KOPT-K1 (cell line): Measurements from ENCODE around the gene CYP2F1.
"Not testable (repeated sequence)": the region's sequence is repeated elsewhere in the genome, so short reads cannot be mapped to it uniquely, and the experiment has no call there.

Source experiments
- H3K27ac ChIP-seq: fragments of 200-600 bp; sonication (generic); 2 replicates; pipeline ENCODE4 v1.5.1; 2016; ENCODE audit warnings: antibody characterized with exemption, mild to moderate bottlenecking, low read depth, low read length; ENCODE audit not compliant: poor library complexity, severe bottlenecking
- H3K36me3 ChIP-seq: fragments of 200-600 bp; sonication (generic); 2 replicates; pipeline ENCODE4 v1.5.1; 2017; ENCODE audit warnings: antibody characterized with exemption, mild to moderate bottlenecking, low read length, moderate library complexity; ENCODE audit not compliant: insufficient read depth
- H3K9me3 ChIP-seq: fragments of 200-600 bp; sonication (generic); 2 replicates; pipeline ENCODE4 v1.5.1; 2017; ENCODE audit warnings: antibody characterized with exemption, low read length, mild to moderate bottlenecking; ENCODE audit not compliant: insufficient read depth, poor library complexity, severe bottlenecking

The CYP2F1 gene, protein sequence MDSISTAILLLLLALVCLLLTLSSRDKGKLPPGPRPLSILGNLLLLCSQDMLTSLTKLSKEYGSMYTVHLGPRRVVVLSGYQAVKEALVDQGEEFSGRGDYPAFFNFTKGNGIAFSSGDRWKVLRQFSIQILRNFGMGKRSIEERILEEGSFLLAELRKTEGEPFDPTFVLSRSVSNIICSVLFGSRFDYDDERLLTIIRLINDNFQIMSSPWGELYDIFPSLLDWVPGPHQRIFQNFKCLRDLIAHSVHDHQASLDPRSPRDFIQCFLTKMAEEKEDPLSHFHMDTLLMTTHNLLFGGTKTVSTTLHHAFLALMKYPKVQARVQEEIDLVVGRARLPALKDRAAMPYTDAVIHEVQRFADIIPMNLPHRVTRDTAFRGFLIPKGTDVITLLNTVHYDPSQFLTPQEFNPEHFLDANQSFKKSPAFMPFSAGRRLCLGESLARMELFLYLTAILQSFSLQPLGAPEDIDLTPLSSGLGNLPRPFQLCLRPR

DNA sequence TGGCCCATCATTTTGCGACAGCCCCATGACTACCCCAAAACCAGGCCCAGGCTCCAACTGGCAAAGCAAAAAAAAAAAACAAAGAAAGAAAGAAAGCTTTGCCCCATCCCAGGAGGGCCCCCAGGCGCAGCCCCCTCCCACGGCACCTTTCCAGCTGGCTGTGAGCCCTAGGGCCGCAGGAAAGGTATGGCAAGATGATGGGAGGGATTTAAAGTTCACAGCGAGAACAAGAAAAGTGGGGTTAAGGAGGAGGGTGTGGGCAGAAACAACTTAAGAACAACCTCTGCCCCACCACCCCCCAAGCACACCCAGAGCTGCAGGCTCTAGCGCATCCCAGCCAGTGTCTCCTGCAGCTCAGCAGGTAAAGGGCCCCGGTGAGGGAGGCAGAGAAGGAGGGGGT, at the start of gene CYP2F1:
Gene CYP2F1 (plus strand): TSS at position 301 of the 400 bp plus-strand sequence. CDS start 1,757 bp downstream, outside the sequence.
- Histone ChIP-seq H3K9me3 (no peaks in the 10 kb centered on the region), H3K36me3 (no peaks in the 10 kb centered on the region), H3K27ac (no peak within 1 kb of the TSS)

GRCh38 chr19:41064974-41065569, 49.2 kb upstream of the CYP2F1 start:
- Histone ChIP-seq H3K36me3 (no peaks in the 10 kb centered on the region), H3K27ac (no peak overlapping the region), H3K9me3 (no peaks in the 10 kb centered on the region)

- Histone ChIP-seq H3K36me3 (no peaks in the 10 kb centered on the region), H3K27ac (no peak overlapping the region), H3K9me3 (no peaks in the 10 kb centered on the region)
These were observed 37.9 kb upstream of the CYP2F1 start for GRCh38 chr19:41076286-41076685.

- Histone ChIP-seq H3K27ac (no peak overlapping the region), H3K36me3 (no peaks in the 10 kb centered on the region), H3K9me3 (no peaks in the 10 kb centered on the region)
These were observed 30.7 kb upstream of the CYP2F1 start for GRCh38 chr19:41083516-41083915.

DNA sequence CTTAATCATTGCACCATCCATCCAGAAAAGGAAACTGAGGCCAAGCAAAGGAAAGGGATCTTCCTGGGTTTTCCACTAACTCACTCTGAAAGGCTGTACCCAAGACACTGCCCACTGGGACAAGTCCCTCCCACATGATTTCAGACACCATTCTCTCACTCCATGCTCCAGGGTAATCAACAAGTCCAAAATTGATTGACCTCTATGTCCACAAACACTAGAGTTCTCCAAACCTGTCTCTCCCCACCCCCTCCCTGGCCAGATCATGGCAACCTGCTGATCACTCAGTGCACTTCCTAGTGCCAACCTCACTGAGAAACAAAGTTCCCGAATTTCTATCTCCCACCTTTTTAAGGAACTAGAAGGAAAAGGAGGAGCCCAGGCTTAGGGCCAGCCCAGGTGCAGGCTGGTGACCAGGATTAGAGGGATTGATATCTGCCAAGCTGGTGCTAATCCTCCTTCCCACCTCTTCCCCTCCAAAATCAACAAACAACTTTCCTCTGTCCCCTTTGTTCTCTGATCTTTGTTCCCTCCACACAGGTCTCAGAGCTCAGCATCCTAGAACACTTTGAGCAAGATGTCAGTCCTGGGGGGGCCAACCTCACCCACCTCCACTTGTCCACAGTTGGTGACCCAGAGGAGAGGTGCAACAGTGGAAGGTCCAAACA, 28.4 kb upstream of the CYP2F1 start:
- Histone ChIP-seq H3K9me3 (no peaks in the 10 kb centered on the region), H3K36me3 (no peaks in the 10 kb centered on the region), H3K27ac (no peak overlapping the region)

- Histone ChIP-seq H3K9me3 (no peaks in the 10 kb centered on the region), H3K36me3 (no peaks in the 10 kb centered on the region), H3K27ac (no peak within 1 kb of the TSS)
These were observed 26.1 kb upstream of the CYP2F1 start, which contains the start of gene CYP2A13 for GRCh38 chr19:41088151-41088550. Gene CYP2A13 (plus strand): TSS chr19:41088451. CDS start chr19:41088472, 21 bp downstream.

GRCh38 chr19:41089959-41090358, 24.3 kb upstream of the CYP2F1 start:
- Histone ChIP-seq H3K36me3 (no peaks in the 10 kb centered on the region), H3K9me3 (no peaks in the 10 kb centered on the region), H3K27ac (no peak overlapping the region)

GRCh38 chr19:41095703-41096102, 18.5 kb upstream of the CYP2F1 start:
- Histone ChIP-seq H3K9me3 (peaks cover 8% of the 10 kb centered on the region), H3K36me3 (no peaks in the 10 kb centered on the region), H3K27ac (no peak overlapping the region)

GRCh38 chr19:41096353-41096752, 17.9 kb upstream of the CYP2F1 start:
- Histone ChIP-seq H3K36me3 (no peaks in the 10 kb centered on the region), H3K27ac (no peak overlapping the region), H3K9me3 (peaks cover 8% of the 10 kb centered on the region)

DNA sequence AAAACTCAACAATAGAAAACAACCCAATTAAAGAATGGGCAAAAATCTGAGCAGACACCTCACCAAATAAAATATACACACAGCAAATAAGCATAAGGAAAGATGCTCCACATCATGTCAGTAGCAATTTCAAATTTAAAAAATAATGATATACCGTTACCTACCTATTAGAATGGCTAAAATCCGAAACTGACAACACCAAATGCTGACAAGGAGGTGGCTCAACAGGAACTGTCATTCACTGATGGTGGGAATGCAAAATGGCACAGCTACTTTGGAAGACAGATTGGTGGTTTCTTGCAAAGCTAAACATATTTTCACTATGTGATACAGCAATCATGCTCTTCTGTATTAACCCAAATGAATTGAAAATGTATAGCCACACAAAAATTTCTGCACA, 16.9 kb upstream of the CYP2F1 start:
- H3K36me3 ChIP-seq, result no peaks in the 10 kb centered on the region
- H3K27ac ChIP-seq, result no peak overlapping the region
- H3K9me3 ChIP-seq, result peaks cover 8% of the 10 kb centered on the region

DNA sequence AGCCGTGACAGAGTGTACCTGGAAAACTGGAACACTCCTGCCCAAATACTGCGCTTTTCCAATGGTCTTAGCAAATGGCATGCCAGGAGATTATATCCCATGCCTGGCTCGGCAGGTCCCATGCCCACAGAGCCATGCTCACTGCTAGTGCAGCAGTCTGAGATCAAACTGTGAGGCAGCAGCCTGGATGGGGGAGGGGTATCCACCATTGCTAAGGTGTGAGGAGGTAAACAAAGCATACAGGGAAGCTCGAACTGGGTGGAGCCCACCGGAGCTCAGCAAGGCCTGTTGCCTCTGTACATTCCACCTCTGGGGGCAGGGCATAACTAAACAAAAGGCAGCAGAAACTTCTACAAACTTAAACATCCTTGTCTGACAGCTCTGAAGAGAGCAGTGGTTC, 15.5 kb upstream of the CYP2F1 start:
- Histone ChIP-seq H3K36me3 (no peaks in the 10 kb centered on the region), H3K9me3 (peaks cover 8% of the 10 kb centered on the region), H3K27ac (no peak overlapping the region)

- H3K36me3 ChIP-seq, H3K27ac ChIP-seq, H3K9me3 ChIP-seq: not testable (repeated sequence)
These were observed 12.0 kb upstream of the CYP2F1 start for GRCh38 chr19:41102210-41102609.

- Histone ChIP-seq H3K9me3 (no peaks in the 10 kb centered on the region), H3K27ac (no peak overlapping the region), H3K36me3 (no peaks in the 10 kb centered on the region)
These were observed 8.1 kb upstream of the CYP2F1 start for GRCh38 chr19:41106177-41106576.

GRCh38 chr19:41111296-41111695, 2.9 kb upstream of the CYP2F1 start:
- Histone ChIP-seq H3K36me3 (no peaks in the 10 kb centered on the region), H3K9me3 (no peaks in the 10 kb centered on the region), H3K27ac (no peak overlapping the region)

DNA sequence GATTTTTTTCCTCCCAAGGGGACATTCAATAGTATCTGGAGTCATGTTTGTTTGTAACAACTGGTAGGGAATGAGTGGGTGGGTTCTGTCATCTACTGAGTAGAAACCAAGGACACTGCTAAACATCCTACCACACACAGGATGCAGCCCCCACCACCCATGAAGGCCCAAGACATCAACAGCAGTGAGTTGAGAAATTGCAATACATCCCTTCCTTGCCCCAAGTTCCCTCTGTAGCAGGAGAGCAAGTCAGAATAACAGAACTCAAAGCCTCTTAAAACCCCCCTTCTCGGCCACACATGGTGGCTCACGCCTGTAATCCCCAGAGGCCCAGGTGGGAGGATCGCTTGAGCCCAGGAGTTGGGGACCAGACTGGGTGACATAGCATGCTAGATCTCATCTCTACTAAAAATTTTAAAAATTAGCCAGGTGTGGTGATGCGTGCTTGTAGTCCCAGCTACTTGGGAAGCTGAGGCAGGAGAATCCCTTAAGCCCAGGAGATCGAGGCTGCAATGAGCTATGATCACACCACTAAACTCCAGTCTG, 2.4 kb upstream of the CYP2F1 start:
- H3K27ac ChIP-seq, result no peak overlapping the region
- no peaks in the 10 kb centered on the region for H3K9me3 ChIP-seq
- no peaks in the 10 kb centered on the region for H3K36me3 ChIP-seq
